Measurements from ENCODE around the gene RAB40B. TPM values are rescaled to one million over a fixed set of nuclear protein-coding genes. Genes with fewer than 3 reads are reported as not detected.

RAB40B gene
- total and polyA plus RNA-seq, 2 of the 13 experiments (the other 11 are each of a cell fraction or from before 2014, with no cell fraction given): 6.2 to 6.5 TPM

- TF ChIP-seq ARID3A (IDR thresholded peaks at IDR 0.05; ENCODE audit: low read depth, low read length): no peak
- no peak for TF ChIP-seq SP2 (CRISPR knock-in tag; IDR thresholded peaks at IDR 0.05)
- no peak for TF ChIP-seq BCLAF1 (IDR thresholded peaks at IDR 0.05)
- no peak for TF ChIP-seq ZNF496 (CRISPR knock-in tag; IDR thresholded peaks at IDR 0.05; ENCODE audit: insufficient replicate concordance)
- TF ChIP-seq ZBTB1 (CRISPR knock-in tag; IDR thresholded peaks at IDR 0.05; ENCODE audit: borderline replicate concordance): no peak
- no peak for TF ChIP-seq FOXC1 (CRISPR knock-in tag; IDR thresholded peaks at IDR 0.05; ENCODE audit: borderline replicate concordance)
- TF ChIP-seq KDM4B (CRISPR knock-in tag; IDR thresholded peaks at IDR 0.05): no peak
- TF ChIP-seq AGO2 (optimal IDR thresholded peaks at IDR 0.05; ENCODE audit: low read depth, low read length): peak; percentile 68
- TF ChIP-seq KDM6A (CRISPR knock-in tag; IDR thresholded peaks at IDR 0.05; ENCODE audit: low read depth): no peak
- no peak for TF ChIP-seq SMAD3 (CRISPR knock-in tag; IDR thresholded peaks at IDR 0.05)
- no peak for TF ChIP-seq TBL1XR1 (IDR thresholded peaks at IDR 0.05; ENCODE audit: borderline replicate concordance, low read length, partially characterized antibody)
- no peak for TF ChIP-seq TARDBP (CRISPR knock-in tag; IDR thresholded peaks at IDR 0.05)
- no peak for TF ChIP-seq STAT5B (CRISPR knock-in tag; IDR thresholded peaks at IDR 0.05)
These were observed 50.8 kb downstream of the RAB40B start (continued) for GRCh38 chr17:82647593-82648164.
